NCI-H2227 (cell line): Measurements from ENCODE around the gene SHROOM1.
A peak's percentile ranks its signal among the peaks of the same experiment; 100 is the strongest.
"Not testable (repeated sequence)": the region's sequence is repeated elsewhere in the genome, so short reads cannot be mapped to it uniquely, and the experiment has no call there.

Source experiments
- DNase-seq: peaks from one replicate; lab custom pipeline; 2025; ENCODE audit not compliant: unreplicated experiment; lab: John Stamatoyannopoulos, UW

Gene SHROOM1

GRCh38 chr5:132830436-132831094 lies at the start of gene SHROOM1:
SHROOM1 (minus strand) TSS chr5:132830647; CDS start chr5:132826140, 4,507 bp downstream.
- peak; percentile 57 for DNase-seq

GRCh38 chr5:132877938-132878337 lies 47.5 kb upstream of the SHROOM1 start:
- DNase-seq = no peak

GRCh38 chr5:132877466-132877865 lies 47.0 kb upstream of the SHROOM1 start:
- no peak for DNase-seq

- no peak for DNase-seq
These were observed 45.7 kb upstream of the SHROOM1 start for GRCh38 chr5:132876020-132876759.

GRCh38 chr5:132873930-132874271 lies 43.5 kb upstream of the SHROOM1 start:
- no peak for DNase-seq

GRCh38 chr5:132873119-132873929 lies 42.9 kb upstream of the SHROOM1 start, which contains the start of gene LEAP2:
LEAP2 (plus strand) TSS chr5:132873668; CDS start chr5:132873695, 27 bp downstream.
- DNase-seq = no peak

- no peak for DNase-seq
These were observed 42.3 kb upstream of the SHROOM1 start for GRCh38 chr5:132872788-132873118.

GRCh38 chr5:132871459-132872284 lies 41.2 kb upstream of the SHROOM1 start:
- DNase-seq = no peak

- DNase-seq = no peak
These were observed 40.4 kb upstream of the SHROOM1 start for GRCh38 chr5:132870801-132871200.

GRCh38 chr5:132868754-132869153 lies 38.3 kb upstream of the SHROOM1 start:
- no peak for DNase-seq

- DNase-seq = no peak
These were observed 36.6 kb upstream of the SHROOM1 start for GRCh38 chr5:132867046-132867451.

GRCh38 chr5:132866342-132867045 lies 36.0 kb upstream of the SHROOM1 start, which contains the start of the genes GDF9 and UQCRQ:
GDF9 (minus strand) TSS chr5:132866469; CDS start chr5:132864533, 1,936 bp downstream.
UQCRQ (plus strand) TSS chr5:132866642; CDS start chr5:132866882, 240 bp downstream.
- peak; percentile 96 for DNase-seq

- peak; percentile 18 for DNase-seq
These were observed 35.4 kb upstream of the SHROOM1 start for GRCh38 chr5:132865668-132866341.

- DNase-seq = no peak
These were observed 30.3 kb upstream of the SHROOM1 start for GRCh38 chr5:132860742-132861141.

GRCh38 chr5:132859889-132860437 lies 29.5 kb upstream of the SHROOM1 start:
- DNase-seq = no peak

- no peak for DNase-seq
These were observed 25.6 kb upstream of the SHROOM1 start for GRCh38 chr5:132856011-132856410.

GRCh38 chr5:132854992-132855391 lies 24.5 kb upstream of the SHROOM1 start:
- DNase-seq = not testable (repeated sequence)

GRCh38 chr5:132854301-132854700 lies 23.9 kb upstream of the SHROOM1 start:
- DNase-seq = no peak

GRCh38 chr5:132853790-132854189 lies 23.3 kb upstream of the SHROOM1 start:
- DNase-seq = no peak
